Measurements from ENCODE around the gene SLC5A7. TPM values are rescaled to one million over a fixed set of nuclear protein-coding genes. Genes with fewer than 3 reads are reported as not detected.

Gene SLC5A7
- total RNA-seq = 2.7 and 3.0 TPM in 2 replicates
- long read RNA-seq, full-length matches to known transcripts = 4 of 6 reads
- long read RNA-seq, partial matches to known transcripts = 0 of 6 reads
- long read RNA-seq, other reads (novel, unspliced or antisense) = 2 of 6 reads

- no peak within 1 kb of the TSS for H3K27ac Mint-ChIP-seq (ENCODE audit: unreplicated experiment)
- no peak for TF ChIP-seq CTCF (conservative IDR thresholded peaks at IDR 0.05)
- H3K4me3 Mint-ChIP-seq = peak within 1 kb of the TSS; percentile 83
- peaks cover 83% of the 10 kb centered on the region for H3K27me3 Mint-ChIP-seq (ENCODE audit: low read depth)
- no peaks in the 10 kb centered on the region for H3K9me3 Mint-ChIP-seq
- H3K4me1 Mint-ChIP-seq = no peaks in the 10 kb centered on the region
- no peak for DNase-seq (ENCODE audit: low read depth, low spot score)
- no peaks in the 10 kb centered on the region for H3K36me3 Mint-ChIP-seq (ENCODE audit: low read depth)
Measured at GRCh38 chr2:107986278-107987217, at the start of gene SLC5A7. Gene SLC5A7, plus strand, starts transcription at chr2:107986524. Its CDS starts 1,632 bp downstream, at chr2:107988156.

- H3K4me1 Mint-ChIP-seq = no peaks in the 10 kb centered on the region
- no peaks in the 10 kb centered on the region for H3K36me3 Mint-ChIP-seq (ENCODE audit: low read depth)
- H3K27me3 Mint-ChIP-seq (ENCODE audit: low read depth) = peaks cover 7% of the 10 kb centered on the region
- TF ChIP-seq CTCF (conservative IDR thresholded peaks at IDR 0.05) = no peak
- H3K27ac Mint-ChIP-seq (ENCODE audit: unreplicated experiment) = no peak overlapping the region
- DNase-seq (ENCODE audit: low read depth, low spot score) = no peak
- H3K9me3 Mint-ChIP-seq = peaks cover 2% of the 10 kb centered on the region
- H3K4me3 Mint-ChIP-seq = no peak overlapping the region
Measured at GRCh38 chr2:107961395-107961794, 24.9 kb upstream of the SLC5A7 start.

- no peaks in the 10 kb centered on the region for H3K36me3 Mint-ChIP-seq (ENCODE audit: low read depth)
- H3K4me3 Mint-ChIP-seq = no peak overlapping the region
- H3K27ac Mint-ChIP-seq (ENCODE audit: unreplicated experiment) = no peak overlapping the region
- DNase-seq (ENCODE audit: low read depth, low spot score) = no peak
- no peaks in the 10 kb centered on the region for H3K4me1 Mint-ChIP-seq
- H3K9me3 Mint-ChIP-seq = peaks cover 2% of the 10 kb centered on the region
- TF ChIP-seq CTCF (conservative IDR thresholded peaks at IDR 0.05) = no peak
- H3K27me3 Mint-ChIP-seq (ENCODE audit: low read depth) = no peaks in the 10 kb centered on the region
Measured at GRCh38 chr2:107964185-107964584, 22.1 kb upstream of the SLC5A7 start.

- no peaks in the 10 kb centered on the region for H3K36me3 Mint-ChIP-seq (ENCODE audit: low read depth)
- H3K4me3 Mint-ChIP-seq = peak overlapping the region; percentile 48
Measured at GRCh38 chr2:107984707-107985106, 1.6 kb upstream of the SLC5A7 start.

GRCh38 chr2:107988108-107988507 lies 1.8 kb downstream of the SLC5A7 start:
- no peaks in the 10 kb centered on the region for H3K36me3 Mint-ChIP-seq (ENCODE audit: low read depth)
- peak overlapping the region; percentile 45 for H3K4me3 Mint-ChIP-seq

More at GRCh38 chr2:107984707-107985106, 1.6 kb upstream of the SLC5A7 start:
- H3K4me1 Mint-ChIP-seq = no peaks in the 10 kb centered on the region
- DNase-seq (ENCODE audit: low read depth, low spot score) = no peak
- no peak for TF ChIP-seq CTCF (conservative IDR thresholded peaks at IDR 0.05)
- H3K27ac Mint-ChIP-seq (ENCODE audit: unreplicated experiment) = no peak overlapping the region
- H3K9me3 Mint-ChIP-seq = no peaks in the 10 kb centered on the region
- peaks cover 73% of the 10 kb centered on the region for H3K27me3 Mint-ChIP-seq (ENCODE audit: low read depth)

More at GRCh38 chr2:107988108-107988507, 1.8 kb downstream of the SLC5A7 start:
- H3K27me3 Mint-ChIP-seq (ENCODE audit: low read depth) = peaks cover 73% of the 10 kb centered on the region
- no peaks in the 10 kb centered on the region for H3K9me3 Mint-ChIP-seq
- DNase-seq (ENCODE audit: low read depth, low spot score) = no peak
- H3K4me1 Mint-ChIP-seq = no peaks in the 10 kb centered on the region
- TF ChIP-seq CTCF (conservative IDR thresholded peaks at IDR 0.05) = no peak
- H3K27ac Mint-ChIP-seq (ENCODE audit: unreplicated experiment) = no peak overlapping the region
